Measurements from ENCODE around the gene KSR1.
"Not testable (repeated sequence)": the region's sequence is repeated elsewhere in the genome, so short reads cannot be mapped to it uniquely, and the experiment has no call there.

KSR1 gene

DNA sequence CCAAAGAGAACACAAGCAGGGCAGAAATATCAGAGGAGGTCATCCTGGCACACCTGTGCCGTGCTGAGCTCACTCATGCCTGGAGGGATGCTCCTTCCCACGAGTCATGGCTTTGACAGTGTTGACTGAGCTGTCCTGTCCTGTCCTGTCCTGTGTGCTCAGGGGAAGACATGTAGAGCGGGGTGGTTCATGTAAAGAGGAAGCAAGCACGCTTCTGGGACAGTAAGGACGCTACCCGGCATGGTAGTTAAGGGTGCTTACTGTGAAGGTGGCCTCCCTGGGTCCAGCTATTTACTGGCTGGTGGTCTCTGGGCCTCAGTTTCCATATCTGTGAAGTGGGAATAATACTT is 175.1 kb downstream of the KSR1 start:
- Histone ChIP-seq H3K79me1 (ENCODE audit: low read length) (no peaks in the 10 kb centered on the region), H3K18ac (ENCODE audit: low read length) (no peak overlapping the region), H3K9ac (ENCODE audit: low read length) (no peak overlapping the region), H4K5ac (ENCODE audit: low read length) (no peak overlapping the region), H3K4me2 (ENCODE audit: low read length) (no peak overlapping the region), H2AK5ac (ENCODE audit: low read length) (no peak overlapping the region), H3K56ac (ENCODE audit: low read length) (no peak overlapping the region), H2BK120ac (ENCODE audit: low read depth, low read length) (no peak overlapping the region), H3K79me2 (ENCODE audit: control insufficient read depth, insufficient read depth, low read length) (no peaks in the 10 kb centered on the region), H3K27ac (ENCODE audit: low read depth, low read length) (no peak overlapping the region), H4K8ac (ENCODE audit: low read depth, low read length) (no peak overlapping the region), H2BK15ac (replicated peaks; ENCODE audit: low read depth) (no peak overlapping the region), H3K4me1 (ENCODE audit: control insufficient read depth, low read depth, low read length) (no peaks in the 10 kb centered on the region), H2BK5ac (ENCODE audit: low read length) (no peak overlapping the region), H3K23ac (ENCODE audit: low read length) (no peak overlapping the region), H3K4me3 (ENCODE audit: low read length) (no peak overlapping the region), H3K36me3 (ENCODE audit: control insufficient read depth, insufficient read depth, low read length) (peaks cover 3% of the 10 kb centered on the region), H3K27me3 (ENCODE audit: insufficient read depth, low read length, poor library complexity) (no peaks in the 10 kb centered on the region), H3K4ac (ENCODE audit: low read depth, low read length) (no peak overlapping the region)
- DNase-seq = no peak
- WGBS (ENCODE audit: extremely low coverage, insufficient coverage, low lambda C conversion rate) = no CpG with 5 or more reads among the region's 6 CpGs

DNA sequence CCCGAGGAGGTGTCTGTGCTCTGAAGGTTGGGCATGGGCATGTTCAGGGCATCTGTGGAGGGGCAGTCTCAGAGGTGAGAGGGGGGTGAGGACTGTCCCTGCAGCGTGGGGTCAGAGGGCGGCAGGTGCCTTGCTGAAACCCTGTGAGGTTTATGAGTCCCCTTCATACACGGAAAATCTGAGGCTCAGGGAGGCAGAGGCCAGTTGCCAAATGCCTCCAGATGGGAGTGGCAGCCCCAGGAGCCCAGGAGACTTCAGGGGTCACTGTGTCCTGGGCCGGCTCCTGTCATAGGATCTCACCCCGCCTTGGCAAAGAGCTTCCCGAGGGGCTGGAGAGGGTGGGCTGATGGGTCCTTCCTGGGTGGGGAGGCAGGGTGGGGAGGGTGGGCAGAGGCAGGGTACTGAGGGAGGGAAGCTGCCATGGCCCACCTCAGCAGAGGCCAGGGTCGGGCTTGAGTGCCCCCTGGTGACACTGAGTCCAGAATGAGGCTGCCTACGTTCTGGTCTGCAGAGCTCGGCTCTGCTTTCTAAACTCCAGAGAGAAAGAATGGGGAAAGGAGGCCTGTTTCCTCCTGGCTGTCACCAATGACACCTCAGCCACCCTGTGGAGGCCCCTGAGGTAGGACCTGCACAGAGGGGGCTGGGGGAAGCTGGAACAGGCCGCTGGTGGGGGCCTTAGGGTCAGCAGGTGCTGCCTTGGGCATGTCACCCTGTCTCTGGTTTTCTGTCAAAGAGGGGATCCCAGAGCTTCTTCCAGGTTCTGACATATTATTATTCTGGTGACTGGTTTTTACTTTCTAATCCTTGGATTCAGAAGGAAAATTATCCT is 175.9 kb downstream of the KSR1 start:
- no peak overlapping the region for H4K5ac ChIP-seq (ENCODE audit: low read length)
- no peak overlapping the region for H3K18ac ChIP-seq (ENCODE audit: low read length)
- no peak overlapping the region for H3K4me2 ChIP-seq (ENCODE audit: low read length)
- no peak overlapping the region for H2AK5ac ChIP-seq (ENCODE audit: low read length)
- no peak overlapping the region for H2BK120ac ChIP-seq (ENCODE audit: low read depth, low read length)
- no peak overlapping the region for H4K8ac ChIP-seq (ENCODE audit: low read depth, low read length)
- H3K56ac ChIP-seq (ENCODE audit: low read length) = no peak overlapping the region
- H3K4me1 ChIP-seq (ENCODE audit: control insufficient read depth, low read depth, low read length) = no peaks in the 10 kb centered on the region
- no peak overlapping the region for H2BK15ac ChIP-seq (replicated peaks; ENCODE audit: low read depth)
- no peak overlapping the region for H3K4me3 ChIP-seq (ENCODE audit: low read length)
- H3K9ac ChIP-seq (ENCODE audit: low read length) = no peak overlapping the region
- no peaks in the 10 kb centered on the region for H3K79me2 ChIP-seq (ENCODE audit: control insufficient read depth, insufficient read depth, low read length)
- H2BK5ac ChIP-seq (ENCODE audit: low read length) = no peak overlapping the region
- H3K27ac ChIP-seq (ENCODE audit: low read depth, low read length) = no peak overlapping the region
- no peaks in the 10 kb centered on the region for H3K79me1 ChIP-seq (ENCODE audit: low read length)
- no peak for DNase-seq
- H3K23ac ChIP-seq (ENCODE audit: low read length) = no peak overlapping the region
- no peak overlapping the region for H3K4ac ChIP-seq (ENCODE audit: low read depth, low read length)
- no peaks in the 10 kb centered on the region for H3K36me3 ChIP-seq (ENCODE audit: control insufficient read depth, insufficient read depth, low read length)
- WGBS (ENCODE audit: extremely low coverage, insufficient coverage, low lambda C conversion rate) = no CpG with 5 or more reads among the region's 11 CpGs
- no peaks in the 10 kb centered on the region for H3K27me3 ChIP-seq (ENCODE audit: insufficient read depth, low read length, poor library complexity)

GRCh38 chr17:27632766-27633165 is 176.5 kb downstream of the KSR1 start:
- not testable (repeated sequence) for H3K79me1 ChIP-seq (ENCODE audit: low read length); H3K4me2 ChIP-seq (ENCODE audit: low read length); H3K4me1 ChIP-seq (ENCODE audit: control insufficient read depth, low read depth, low read length); H2BK120ac ChIP-seq (ENCODE audit: low read depth, low read length); H3K79me2 ChIP-seq (ENCODE audit: control insufficient read depth, insufficient read depth, low read length); DNase-seq; H3K27ac ChIP-seq (ENCODE audit: low read depth, low read length); H2AK5ac ChIP-seq (ENCODE audit: low read length); H3K18ac ChIP-seq (ENCODE audit: low read length); H3K9ac ChIP-seq (ENCODE audit: low read length); H2BK5ac ChIP-seq (ENCODE audit: low read length); H3K23ac ChIP-seq (ENCODE audit: low read length); H3K4ac ChIP-seq (ENCODE audit: low read depth, low read length); H3K56ac ChIP-seq (ENCODE audit: low read length); H2BK15ac ChIP-seq (replicated peaks; ENCODE audit: low read depth); H4K5ac ChIP-seq (ENCODE audit: low read length); H3K4me3 ChIP-seq (ENCODE audit: low read length); H3K36me3 ChIP-seq (ENCODE audit: control insufficient read depth, insufficient read depth, low read length); H4K8ac ChIP-seq (ENCODE audit: low read depth, low read length); H3K27me3 ChIP-seq (ENCODE audit: insufficient read depth, low read length, poor library complexity)
- no CpG with 5 or more reads among the region's 9 CpGs for WGBS (ENCODE audit: extremely low coverage, insufficient coverage, low lambda C conversion rate)

DNA sequence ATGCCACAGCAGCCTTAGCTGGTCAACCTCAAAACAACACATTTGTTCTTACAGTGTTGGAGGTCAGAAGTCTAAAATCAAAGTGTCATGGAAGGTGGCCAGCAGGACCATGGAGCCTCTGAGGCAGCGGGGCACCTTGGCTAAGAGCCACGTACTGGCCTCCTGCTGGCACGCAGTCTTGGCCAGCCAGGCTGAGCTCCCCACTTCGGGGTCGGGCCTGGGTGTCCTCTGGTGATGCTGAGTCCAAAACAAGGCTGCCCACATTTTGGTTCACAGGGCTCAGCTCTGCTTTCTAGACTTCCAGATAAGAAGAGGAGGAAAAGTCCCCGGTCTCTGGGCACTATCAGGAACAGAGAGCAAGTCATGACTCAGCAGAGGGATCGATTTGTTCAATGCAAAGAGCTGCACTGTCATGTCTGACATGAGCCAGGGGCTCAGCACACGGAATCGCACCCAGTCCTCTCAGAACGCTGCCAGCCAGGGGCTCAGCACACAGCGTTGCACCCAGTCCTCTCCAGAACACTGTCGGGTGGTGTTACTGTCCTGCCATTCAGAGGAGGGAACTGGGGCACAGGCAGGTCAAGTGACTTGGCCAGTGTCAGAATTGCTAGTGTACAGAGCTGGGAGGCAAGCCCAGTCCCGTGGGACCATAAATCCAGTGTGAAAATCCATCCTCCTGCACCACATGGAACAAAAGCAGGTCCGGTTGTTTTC is 177.2 kb downstream of the KSR1 start:
- Histone ChIP-seq H2AK5ac (ENCODE audit: low read length) (no peak overlapping the region), H3K4me2 (ENCODE audit: low read length) (no peak overlapping the region), H4K8ac (ENCODE audit: low read depth, low read length) (no peak overlapping the region), H2BK5ac (ENCODE audit: low read length) (no peak overlapping the region), H2BK15ac (replicated peaks; ENCODE audit: low read depth) (no peak overlapping the region), H2BK120ac (ENCODE audit: low read depth, low read length) (no peak overlapping the region), H3K79me1 (ENCODE audit: low read length) (no peaks in the 10 kb centered on the region), H3K36me3 (ENCODE audit: control insufficient read depth, insufficient read depth, low read length) (no peaks in the 10 kb centered on the region), H3K4ac (ENCODE audit: low read depth, low read length) (no peak overlapping the region), H3K4me1 (ENCODE audit: control insufficient read depth, low read depth, low read length) (no peaks in the 10 kb centered on the region), H4K5ac (ENCODE audit: low read length) (no peak overlapping the region), H3K18ac (ENCODE audit: low read length) (no peak overlapping the region), H3K4me3 (ENCODE audit: low read length) (no peak overlapping the region), H3K56ac (ENCODE audit: low read length) (no peak overlapping the region), H3K79me2 (ENCODE audit: control insufficient read depth, insufficient read depth, low read length) (no peaks in the 10 kb centered on the region), H3K23ac (ENCODE audit: low read length) (no peak overlapping the region), H3K27me3 (ENCODE audit: insufficient read depth, low read length, poor library complexity) (no peaks in the 10 kb centered on the region), H3K27ac (ENCODE audit: low read depth, low read length) (no peak overlapping the region), H3K9ac (ENCODE audit: low read length) (no peak overlapping the region)
- WGBS (ENCODE audit: extremely low coverage, insufficient coverage, low lambda C conversion rate) = no CpG with 5 or more reads among the region's 14 CpGs
- DNase-seq = no peak

GRCh38 chr17:27634026-27634335 is 177.7 kb downstream of the KSR1 start:
- Histone ChIP-seq H4K5ac (ENCODE audit: low read length) (no peak overlapping the region), H3K27me3 (ENCODE audit: insufficient read depth, low read length, poor library complexity) (no peaks in the 10 kb centered on the region), H2BK120ac (ENCODE audit: low read depth, low read length) (no peak overlapping the region), H3K4me3 (ENCODE audit: low read length) (no peak overlapping the region), H3K4me2 (ENCODE audit: low read length) (no peak overlapping the region), H3K18ac (ENCODE audit: low read length) (no peak overlapping the region), H3K4me1 (ENCODE audit: control insufficient read depth, low read depth, low read length) (no peaks in the 10 kb centered on the region), H3K23ac (ENCODE audit: low read length) (no peak overlapping the region), H3K79me1 (ENCODE audit: low read length) (no peaks in the 10 kb centered on the region), H3K56ac (ENCODE audit: low read length) (no peak overlapping the region), H3K79me2 (ENCODE audit: control insufficient read depth, insufficient read depth, low read length) (no peaks in the 10 kb centered on the region), H3K36me3 (ENCODE audit: control insufficient read depth, insufficient read depth, low read length) (no peaks in the 10 kb centered on the region), H3K9ac (ENCODE audit: low read length) (no peak overlapping the region), H3K27ac (ENCODE audit: low read depth, low read length) (no peak overlapping the region), H3K4ac (ENCODE audit: low read depth, low read length) (no peak overlapping the region), H2BK15ac (replicated peaks; ENCODE audit: low read depth) (no peak overlapping the region), H2AK5ac (ENCODE audit: low read length) (no peak overlapping the region), H4K8ac (ENCODE audit: low read depth, low read length) (no peak overlapping the region), H2BK5ac (ENCODE audit: low read length) (no peak overlapping the region)
- WGBS (ENCODE audit: extremely low coverage, insufficient coverage, low lambda C conversion rate) = no CpG with 5 or more reads among the region's 1 CpG
- DNase-seq = no peak
